HK-2 (cell line): Measurements from ENCODE around the gene SNRPA.
"Not testable (repeated sequence)": the region's sequence is repeated elsewhere in the genome, so short reads cannot be mapped to it uniquely, and the experiment has no call there.

Source experiments
- DNase-seq: peaks from one replicate; pipeline ENCODE4 v3.0.0-alpha.2; 2018; ENCODE audit not compliant: unreplicated experiment

The SNRPA gene

GRCh38 chr19:40744554-40745401, 6.2 kb upstream of the SNRPA start:
- DNase-seq, result no peak

GRCh38 chr19:40745402-40745780, 5.6 kb upstream of the SNRPA start:
- DNase-seq, result no peak

GRCh38 chr19:40747536-40747935, 3.5 kb upstream of the SNRPA start:
- no peak for DNase-seq

GRCh38 chr19:40750058-40750873, 737 bp upstream of the SNRPA start, which contains the start of gene ACTMAP:
ACTMAP (minus strand) TSS chr19:40750477; CDS start chr19:40749803, 674 bp downstream.
- peak; percentile 100 for DNase-seq

GRCh38 chr19:40752257-40752781, 1.3 kb downstream of the SNRPA start:
- no peak for DNase-seq

GRCh38 chr19:40754611-40755247, 3.7 kb downstream of the SNRPA start:
- DNase-seq, result no peak

GRCh38 chr19:40755248-40755624, 4.2 kb downstream of the SNRPA start:
- DNase-seq, result no peak

GRCh38 chr19:40755791-40756190, 4.8 kb downstream of the SNRPA start:
- DNase-seq, result no peak

GRCh38 chr19:40756502-40757110, 5.6 kb downstream of the SNRPA start:
- no peak for DNase-seq

GRCh38 chr19:40758491-40758890, 7.5 kb downstream of the SNRPA start:
- no peak for DNase-seq

GRCh38 chr19:40759352-40759751, 8.3 kb downstream of the SNRPA start:
- no peak for DNase-seq

GRCh38 chr19:40762754-40763470, 11.9 kb downstream of the SNRPA start:
- DNase-seq, result no peak

- no peak for DNase-seq
These were observed 12.5 kb downstream of the SNRPA start for GRCh38 chr19:40763526-40763925.

GRCh38 chr19:40763963-40764362, 13.0 kb downstream of the SNRPA start:
- no peak for DNase-seq

- not testable (repeated sequence) for DNase-seq
These were observed 15.4 kb downstream of the SNRPA start for GRCh38 chr19:40766385-40766784.

- no peak for DNase-seq
These were observed 17.9 kb downstream of the SNRPA start for GRCh38 chr19:40768869-40769268.

- not testable (repeated sequence) for DNase-seq
These were observed 20.3 kb downstream of the SNRPA start for GRCh38 chr19:40771101-40771862.

- no peak for DNase-seq
These were observed 24.1 kb downstream of the SNRPA start, which contains the start of gene MIA for GRCh38 chr19:40774916-40775631. MIA (plus strand) TSS chr19:40775521; CDS start chr19:40775543, 22 bp downstream.

- no peak for DNase-seq
These were observed 24.6 kb downstream of the SNRPA start for GRCh38 chr19:40775632-40776022.
